Keratinocyte (primary cell): ENCODE results near the gene FCMR. TPM values are rescaled to one million over a fixed set of nuclear protein-coding genes. Genes with fewer than 3 reads are reported as not detected.

ENCODE experiments used
- DNase-seq: peaks from one replicate; pipeline ENCODE4 v3.0.0-alpha.2; 2011; ENCODE audit warnings: low read depth, missing footprints, low spot score
- FAIRE-seq: peaks from 2 replicates; lab custom pipeline; 2011; peaks lifted over from hg19 to GRCh38; lab: Jason Lieb, UNC
- H2AFZ ChIP-seq: 2 replicates; pipeline ENCODE4 v1.6.0; 2012; ENCODE audit warnings: low read length, control low read depth, inconsistent platforms; ENCODE audit not compliant: control insufficient read depth
- H3K27ac ChIP-seq: 2 replicates; pipeline ENCODE4 v1.5.1; 2011; ENCODE audit warnings: low read length; ENCODE audit not compliant: control insufficient read depth, insufficient read depth
- H3K27me3 ChIP-seq: 3 replicates; pipeline ENCODE4 v1.6.0; 2011; ENCODE audit warnings: low read length; ENCODE audit not compliant: control insufficient read depth, insufficient read depth; ENCODE audit errors: extremely low read depth
- H3K36me3 ChIP-seq, 2 experiments: 2 replicates in 1 of 2; 3 replicates in 1 of 2; pipeline ENCODE4 v1.5.1; 2011; ENCODE audit warnings: low read length in 2 of 2, mild to moderate bottlenecking in 1 of 2; ENCODE audit not compliant: control insufficient read depth in 2 of 2, insufficient read depth in 2 of 2; ENCODE audit errors: extremely low read depth in 1 of 2
- H3K4me1 ChIP-seq: 3 replicates; pipeline ENCODE4 v1.5.1; 2011; ENCODE audit warnings: low read length; ENCODE audit not compliant: control insufficient read depth, insufficient read depth; ENCODE audit errors: extremely low read depth
- H3K4me2 ChIP-seq: 3 replicates; pipeline ENCODE4 v1.6.0; 2011; ENCODE audit warnings: low read depth, low read length; ENCODE audit not compliant: control insufficient read depth, insufficient read depth; ENCODE audit errors: extremely low read depth
- H3K4me3 ChIP-seq, 3 experiments: fragments of 200-600 bp in 1 of 3; sonication (generic) in 1 of 3; 2 replicates in 2 of 3; 3 replicates in 1 of 3; pipeline ENCODE4 v1.5.1; 2011 to 2016; ENCODE audit warnings: low read length in 3 of 3, mild to moderate bottlenecking in 3 of 3, control low read depth in 2 of 3, inconsistent platforms in 1 of 3, low read depth in 1 of 3, mixed read lengths in 1 of 3, mixed run types in 1 of 3, moderate library complexity in 1 of 3; ENCODE audit not compliant: control insufficient read depth in 2 of 3, insufficient read depth in 2 of 3; ENCODE audit errors: extremely low read depth in 1 of 3
- H3K79me2 ChIP-seq: 2 replicates; pipeline ENCODE4 v1.6.0; 2012; ENCODE audit warnings: low read length; ENCODE audit not compliant: control insufficient read depth, insufficient read depth
- H3K9ac ChIP-seq: 3 replicates; pipeline ENCODE4 v1.6.0; 2011; ENCODE audit warnings: low read length; ENCODE audit not compliant: control insufficient read depth, insufficient read depth; ENCODE audit errors: extremely low read depth
- H3K9me1 ChIP-seq: 3 replicates; pipeline ENCODE4 v1.6.0; 2011; ENCODE audit warnings: low read length; ENCODE audit not compliant: control insufficient read depth, insufficient read depth; ENCODE audit errors: extremely low read depth
- H3K9me3 ChIP-seq: 2 replicates; pipeline ENCODE4 v1.5.1; 2012; ENCODE audit warnings: low read depth, low read length; ENCODE audit not compliant: control insufficient read depth
- H4K20me1 ChIP-seq: 3 replicates; pipeline ENCODE4 v1.6.0; 2011; ENCODE audit warnings: low read length; ENCODE audit not compliant: control insufficient read depth, insufficient read depth; ENCODE audit errors: extremely low read depth
- EZH2 ChIP-seq: IDR thresholded peaks from one replicate; pipeline ENCODE4 v1.6.1; 2012; ENCODE audit warnings: inconsistent platforms, mild to moderate bottlenecking, low read length, moderate library complexity
- dilution Hi-C: fragments of 300-500 bp; cut with MboI; formaldehyde crosslinking; loops from one replicate; pipeline ENCODE4 v1.7.0; 2020; ENCODE audit warnings: low sequenced_read_pairs; ENCODE audit not compliant: extremely low pct_ligation_motif_present
- polyA plus RNA-seq, 5 experiments: library from polyadenylated mRNA; depleted of rRNA in 3 of 5; stranded (reverse) in 3 of 5; stranded (forward) in 1 of 5; unstranded in 1 of 5; fragments of >200 nt; gene quantifications; 1 replicate in 1 of 5; 2 replicates in 3 of 5; 3 replicates in 1 of 5; pipeline versions ENCODE4 v1.2.1 to v1.2.3, GENCODE V29; 2011 to 2012; ENCODE audit warnings: missing spikeins in 2 of 5, low read depth in 1 of 5, low replicate concordance in 1 of 5
- TF ChIP-seq, protein P1 (sequence below), 3 experiments: IDR thresholded peaks in 1 of 3; conservative IDR thresholded peaks in 1 of 3; optimal IDR thresholded peaks in 1 of 3; 2 replicates in 2 of 3; 3 replicates in 1 of 3; pipeline versions ENCODE3 to v1.5.1; 2011; ENCODE audit warnings: low read length in 3 of 3, mild to moderate bottlenecking in 3 of 3, moderate library complexity in 2 of 3, control low read depth in 1 of 3, inconsistent platforms in 1 of 3; ENCODE audit not compliant: insufficient read depth in 2 of 3; ENCODE audit errors: extremely low read depth in 1 of 3

FCMR gene
- polyA plus RNA-seq, 1 donor (not counting 4 experiments of a cell fraction or from before 2014, with no cell fraction given) = 1.8 TPM

DNA sequence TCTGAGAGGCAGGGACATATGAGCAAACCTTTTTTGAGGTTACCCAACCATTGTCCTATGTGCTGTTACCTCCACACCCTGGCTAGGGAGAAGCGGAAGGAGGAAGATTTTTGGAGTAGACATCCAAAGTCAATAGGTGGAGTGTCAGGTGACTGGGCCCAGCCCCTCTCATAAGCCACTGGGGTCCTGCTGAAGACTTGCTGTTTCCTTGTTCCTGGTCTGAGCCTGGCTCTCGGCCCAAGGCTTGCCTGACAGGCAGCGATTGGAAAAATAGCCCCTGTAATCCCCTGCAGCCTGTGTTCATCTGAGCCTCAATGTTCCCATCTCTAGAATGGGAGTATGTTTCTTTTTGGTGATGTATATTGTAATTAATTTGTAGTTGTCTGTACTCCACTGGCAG, 31.4 kb upstream of the FCMR start:
- Histone ChIP-seq H3K4me3 (no peak overlapping the region), H3K27ac (no peak overlapping the region), H3K27me3 (no peaks in the 10 kb centered on the region), H3K9me1 (no peaks in the 10 kb centered on the region), H2AFZ (no peak overlapping the region), H3K36me3 (no peaks in the 10 kb centered on the region), H3K4me1 (peaks cover 9% of the 10 kb centered on the region), H3K79me2 (no peaks in the 10 kb centered on the region), H4K20me1 (no peaks in the 10 kb centered on the region), H3K9ac (no peak overlapping the region), H3K4me2 (no peak overlapping the region), H3K9me3 (no peaks in the 10 kb centered on the region)
- no peak for FAIRE-seq
- no peak for TF ChIP-seq EZH2
- TF ChIP-seq, protein P1, sequence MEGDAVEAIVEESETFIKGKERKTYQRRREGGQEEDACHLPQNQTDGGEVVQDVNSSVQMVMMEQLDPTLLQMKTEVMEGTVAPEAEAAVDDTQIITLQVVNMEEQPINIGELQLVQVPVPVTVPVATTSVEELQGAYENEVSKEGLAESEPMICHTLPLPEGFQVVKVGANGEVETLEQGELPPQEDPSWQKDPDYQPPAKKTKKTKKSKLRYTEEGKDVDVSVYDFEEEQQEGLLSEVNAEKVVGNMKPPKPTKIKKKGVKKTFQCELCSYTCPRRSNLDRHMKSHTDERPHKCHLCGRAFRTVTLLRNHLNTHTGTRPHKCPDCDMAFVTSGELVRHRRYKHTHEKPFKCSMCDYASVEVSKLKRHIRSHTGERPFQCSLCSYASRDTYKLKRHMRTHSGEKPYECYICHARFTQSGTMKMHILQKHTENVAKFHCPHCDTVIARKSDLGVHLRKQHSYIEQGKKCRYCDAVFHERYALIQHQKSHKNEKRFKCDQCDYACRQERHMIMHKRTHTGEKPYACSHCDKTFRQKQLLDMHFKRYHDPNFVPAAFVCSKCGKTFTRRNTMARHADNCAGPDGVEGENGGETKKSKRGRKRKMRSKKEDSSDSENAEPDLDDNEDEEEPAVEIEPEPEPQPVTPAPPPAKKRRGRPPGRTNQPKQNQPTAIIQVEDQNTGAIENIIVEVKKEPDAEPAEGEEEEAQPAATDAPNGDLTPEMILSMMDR (optimal IDR thresholded peaks at IDR 0.05 in 1 of 3, IDR thresholded peaks at IDR 0.05 in 1 of 3, conservative IDR thresholded peaks at IDR 0.05 in 1 of 3; ENCODE audit: extremely low read depth in 1 of 3, insufficient read depth in 2 of 3, low read length in 3 of 3) = no peak
- dilution Hi-C loops = no loop called here
- DNase-seq = no peak

DNA sequence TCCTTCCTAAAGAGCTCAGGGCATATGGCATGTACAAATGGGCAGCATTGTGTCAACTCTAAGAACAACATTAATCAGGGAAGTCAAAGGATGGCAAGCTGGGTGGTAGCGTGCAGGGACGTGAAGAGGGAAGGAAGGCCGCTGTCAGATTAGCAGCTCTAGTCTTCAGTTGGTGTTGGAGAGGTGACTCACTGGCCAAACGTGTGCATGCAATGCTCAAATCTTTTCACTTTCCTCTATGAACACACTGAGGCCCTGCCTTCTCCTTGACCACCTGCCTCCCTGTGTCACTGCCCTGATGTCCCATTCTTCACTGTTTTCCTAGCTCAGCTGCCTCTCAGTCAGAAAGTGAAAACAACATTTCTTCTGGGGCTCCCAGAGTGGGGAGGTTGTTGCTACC, 30.4 kb upstream of the FCMR start:
- Histone ChIP-seq H3K4me3 (no peak overlapping the region), H3K27ac (no peak overlapping the region), H3K4me1 (peaks cover 9% of the 10 kb centered on the region), H3K27me3 (no peaks in the 10 kb centered on the region), H3K36me3 (no peaks in the 10 kb centered on the region), H2AFZ (no peak overlapping the region), H3K79me2 (no peaks in the 10 kb centered on the region), H3K9ac (no peak overlapping the region), H4K20me1 (no peaks in the 10 kb centered on the region), H3K4me2 (peak overlapping the region; percentile 27), H3K9me3 (no peaks in the 10 kb centered on the region), H3K9me1 (no peaks in the 10 kb centered on the region)
- FAIRE-seq = peak; percentile 59
- dilution Hi-C loops = no loop called here
- TF ChIP-seq EZH2 = no peak
- TF ChIP-seq, protein P1 (optimal IDR thresholded peaks at IDR 0.05 in 1 of 3, IDR thresholded peaks at IDR 0.05 in 1 of 3, conservative IDR thresholded peaks at IDR 0.05 in 1 of 3; ENCODE audit: extremely low read depth in 1 of 3, insufficient read depth in 2 of 3, low read length in 3 of 3) = no peak
- no peak for DNase-seq
